B cell (primary cell): ENCODE data around the gene APLF.

ENCODE experiments used
- EZH2 ChIP-seq: IDR thresholded peaks from 2 replicates; pipeline ENCODE4 v1.6.1; 2012; ENCODE audit warnings: borderline replicate concordance, low read depth, mild to moderate bottlenecking, moderate library complexity, low read length; ENCODE audit not compliant: insufficient read depth, poor library complexity, severe bottlenecking
- TF ChIP-seq, protein P1 (sequence below): fragments of 200-600 bp; IDR thresholded peaks from one replicate; pipeline ENCODE4 v1.8.0; 2022; ENCODE audit warnings: antibody characterized with exemption, mild to moderate bottlenecking

DNA sequence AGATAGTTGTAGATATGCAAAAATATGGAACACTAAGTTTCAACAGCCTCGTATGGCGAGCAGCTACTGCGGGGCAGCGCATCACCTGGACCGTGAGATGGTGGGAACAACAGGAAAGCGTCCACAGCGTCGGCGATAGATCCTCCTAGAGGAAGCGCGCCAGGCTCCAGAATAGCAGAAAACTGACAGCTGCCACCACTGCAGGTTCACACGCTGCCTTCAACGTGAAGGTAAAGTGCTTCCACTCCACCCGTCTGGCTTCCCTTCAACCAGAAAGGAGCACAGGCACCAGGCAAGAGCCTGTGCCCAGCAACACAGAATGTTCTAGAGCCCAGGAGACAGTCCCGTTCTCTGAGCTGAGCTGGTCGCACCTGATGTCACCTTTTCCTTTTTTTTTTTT lies 20.3 kb upstream of the APLF start:
- TF ChIP-seq EZH2 = no peak
- TF ChIP-seq, protein P1, sequence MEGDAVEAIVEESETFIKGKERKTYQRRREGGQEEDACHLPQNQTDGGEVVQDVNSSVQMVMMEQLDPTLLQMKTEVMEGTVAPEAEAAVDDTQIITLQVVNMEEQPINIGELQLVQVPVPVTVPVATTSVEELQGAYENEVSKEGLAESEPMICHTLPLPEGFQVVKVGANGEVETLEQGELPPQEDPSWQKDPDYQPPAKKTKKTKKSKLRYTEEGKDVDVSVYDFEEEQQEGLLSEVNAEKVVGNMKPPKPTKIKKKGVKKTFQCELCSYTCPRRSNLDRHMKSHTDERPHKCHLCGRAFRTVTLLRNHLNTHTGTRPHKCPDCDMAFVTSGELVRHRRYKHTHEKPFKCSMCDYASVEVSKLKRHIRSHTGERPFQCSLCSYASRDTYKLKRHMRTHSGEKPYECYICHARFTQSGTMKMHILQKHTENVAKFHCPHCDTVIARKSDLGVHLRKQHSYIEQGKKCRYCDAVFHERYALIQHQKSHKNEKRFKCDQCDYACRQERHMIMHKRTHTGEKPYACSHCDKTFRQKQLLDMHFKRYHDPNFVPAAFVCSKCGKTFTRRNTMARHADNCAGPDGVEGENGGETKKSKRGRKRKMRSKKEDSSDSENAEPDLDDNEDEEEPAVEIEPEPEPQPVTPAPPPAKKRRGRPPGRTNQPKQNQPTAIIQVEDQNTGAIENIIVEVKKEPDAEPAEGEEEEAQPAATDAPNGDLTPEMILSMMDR = no peak
